EL (cell line): ENCODE data around the gene FADS3.

Experiments used
- DNase-seq: peaks from one replicate; pipeline ENCODE4 v3.0.0-alpha.2; 2016

The FADS3 gene

DNA sequence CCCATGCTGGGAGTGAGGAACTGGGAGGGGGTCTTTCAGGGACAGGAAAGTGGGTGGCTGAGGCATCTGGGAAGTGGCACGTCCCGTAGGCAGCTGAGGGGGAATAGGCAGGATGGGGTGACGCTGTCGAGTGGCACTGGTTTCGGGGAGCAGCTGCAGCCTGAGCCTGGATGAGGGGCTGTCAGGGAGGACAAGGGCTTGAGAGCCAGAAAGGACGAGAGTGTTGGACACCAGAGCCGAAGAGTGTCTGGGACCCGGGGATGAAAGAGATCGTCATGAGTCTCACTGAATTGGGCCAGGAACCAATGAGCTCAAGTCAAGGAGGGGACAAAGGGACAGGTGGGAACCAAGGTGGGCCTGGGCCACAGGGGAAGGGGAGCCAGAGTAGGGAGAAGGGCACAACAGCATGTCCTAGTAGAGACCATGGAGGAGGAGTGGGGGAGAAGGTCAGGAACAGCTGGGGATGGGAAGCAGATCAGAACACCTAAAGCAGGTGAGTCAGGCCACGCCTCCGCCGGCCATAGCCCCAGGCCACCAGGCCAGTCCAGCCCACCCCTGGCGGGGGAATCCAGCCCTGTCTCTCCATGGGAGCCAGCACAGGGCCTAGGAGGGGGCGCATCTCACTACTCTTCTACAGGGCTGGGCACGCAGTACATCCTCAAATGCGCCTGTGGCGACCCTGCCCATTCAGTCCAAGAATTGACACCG, 21.8 kb upstream of the FADS3 start:
- no peak for DNase-seq

DNA sequence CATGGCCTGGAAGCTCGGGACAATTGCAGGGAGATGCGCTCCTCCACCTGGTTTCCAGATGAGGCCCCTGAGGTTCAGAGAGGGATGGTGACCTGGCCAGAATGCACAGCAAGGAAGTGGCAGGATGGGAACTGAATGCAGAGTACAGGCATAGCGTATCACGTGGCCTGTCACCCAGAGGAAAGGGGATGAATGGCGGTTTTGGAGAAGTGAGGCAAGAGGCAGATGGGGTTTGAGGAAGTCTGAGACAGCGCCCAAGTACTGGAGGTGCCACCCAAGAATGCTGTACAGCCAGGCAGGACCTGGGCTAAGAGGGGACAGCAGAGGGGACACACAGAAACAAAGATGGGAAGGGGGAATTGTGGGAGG, 21.2 kb upstream of the FADS3 start:
- no peak for DNase-seq

DNA sequence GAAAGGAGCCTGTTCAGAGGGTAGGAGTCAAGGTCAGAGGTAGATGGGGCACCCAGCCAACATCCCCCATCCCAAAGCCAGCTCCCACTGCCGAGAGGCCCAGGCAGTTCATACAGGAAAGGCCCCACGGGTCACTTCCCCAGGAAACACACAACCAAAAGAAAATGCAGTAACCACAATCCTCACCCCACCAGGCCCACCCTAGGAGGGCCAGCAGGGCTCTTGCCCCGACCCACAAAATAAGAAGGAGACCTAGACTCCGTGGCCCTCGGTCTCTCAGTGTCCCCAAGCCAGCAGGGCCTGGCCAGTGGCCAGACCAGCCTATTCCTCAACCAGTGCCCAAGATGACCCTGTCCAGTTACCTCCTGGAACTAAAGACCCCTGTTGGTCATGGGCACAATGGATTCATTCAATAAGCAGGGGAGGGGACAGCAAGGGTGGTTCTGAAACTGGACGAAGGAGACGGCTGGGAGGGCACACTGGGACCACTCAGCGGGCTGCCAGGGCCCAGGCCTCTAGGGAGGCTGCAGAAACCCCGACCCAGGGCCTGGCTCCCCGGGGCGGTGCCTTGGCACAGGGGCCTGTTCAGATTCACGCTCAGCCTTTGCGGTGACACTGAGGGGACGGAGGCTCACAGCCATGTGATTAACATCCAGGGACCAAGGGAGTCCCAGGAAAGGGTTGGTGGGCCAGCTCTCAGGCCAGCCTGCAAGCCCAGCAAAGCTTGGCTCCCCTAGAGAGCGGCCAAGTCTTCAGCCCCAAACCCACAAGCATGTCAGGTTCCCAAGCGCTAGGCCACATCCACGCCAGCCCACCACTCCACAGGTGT, 20.6 kb upstream of the FADS3 start:
- DNase-seq = no peak

DNA sequence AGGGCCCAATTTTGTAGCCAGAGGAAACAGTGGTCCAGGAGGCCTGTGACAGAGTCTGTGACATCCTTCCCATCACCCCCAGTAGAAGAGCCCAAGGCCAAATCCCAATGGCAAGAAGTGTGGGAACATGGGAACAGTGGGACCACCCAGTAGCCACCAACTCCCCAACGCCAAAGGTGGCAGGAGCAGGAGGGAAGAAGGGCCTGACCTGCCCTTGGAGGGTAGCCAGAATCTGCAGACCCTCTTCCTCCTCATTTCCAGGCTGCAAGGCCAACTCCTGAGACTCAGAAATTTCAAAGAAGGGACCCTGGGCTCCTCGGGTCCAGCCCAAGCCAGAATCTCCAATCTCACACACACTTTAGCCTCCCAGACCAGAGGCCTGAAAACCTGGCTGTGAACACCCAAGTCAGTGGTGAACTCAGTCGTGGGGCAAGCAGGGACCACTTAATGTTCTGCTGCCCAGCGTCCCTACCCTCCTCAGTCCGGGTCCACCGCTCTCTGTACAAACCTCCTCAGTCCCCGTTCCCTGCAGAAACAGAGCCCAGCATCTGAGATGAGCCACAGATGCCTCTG, 19.9 kb upstream of the FADS3 start:
- DNase-seq = no peak

DNA sequence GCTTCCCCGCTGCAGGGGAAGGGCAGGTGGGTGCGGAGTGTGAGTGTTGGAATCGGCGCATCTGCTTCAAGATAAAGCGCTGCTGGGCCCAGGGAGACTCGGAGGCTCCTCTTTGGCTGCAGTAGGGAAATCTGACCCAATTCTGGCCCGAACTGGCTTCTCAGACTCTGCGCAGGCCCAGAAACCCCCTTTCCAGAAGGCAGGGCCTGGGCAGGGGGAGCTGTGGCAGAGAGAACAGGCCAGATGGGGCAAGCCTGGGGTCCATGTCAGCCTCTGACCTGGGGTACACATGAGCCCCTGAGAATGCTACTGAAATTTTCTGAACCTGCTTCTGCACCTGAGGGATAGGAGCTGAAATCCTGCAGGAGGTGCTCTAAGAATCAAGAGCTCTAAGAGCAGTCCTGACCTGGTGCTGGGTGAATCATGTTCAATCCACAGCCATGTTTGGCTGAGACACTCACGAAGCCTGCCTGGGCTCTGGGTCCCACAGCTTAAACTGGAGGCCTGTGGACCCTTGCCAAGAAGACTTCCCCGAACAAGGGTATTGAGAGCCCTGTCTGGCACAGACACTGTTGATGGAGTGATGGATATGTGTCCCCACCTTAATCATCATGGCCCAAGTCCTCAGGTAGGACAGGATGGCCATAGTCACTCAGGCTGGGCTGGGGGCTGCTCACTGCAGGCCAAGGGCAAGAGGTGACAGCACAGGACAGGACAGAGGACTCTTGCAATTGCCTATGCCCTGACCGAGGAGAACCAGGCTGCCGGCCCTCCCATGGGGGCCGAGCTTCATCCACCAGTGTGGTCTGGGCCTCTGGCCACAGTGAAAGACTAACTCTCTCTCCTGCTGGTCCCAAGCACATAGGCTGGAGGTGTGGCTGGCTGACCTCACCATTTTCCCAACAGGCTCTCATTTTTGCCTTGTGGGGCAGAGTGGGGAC, 19.1 kb upstream of the FADS3 start:
- DNase-seq = no peak

DNA sequence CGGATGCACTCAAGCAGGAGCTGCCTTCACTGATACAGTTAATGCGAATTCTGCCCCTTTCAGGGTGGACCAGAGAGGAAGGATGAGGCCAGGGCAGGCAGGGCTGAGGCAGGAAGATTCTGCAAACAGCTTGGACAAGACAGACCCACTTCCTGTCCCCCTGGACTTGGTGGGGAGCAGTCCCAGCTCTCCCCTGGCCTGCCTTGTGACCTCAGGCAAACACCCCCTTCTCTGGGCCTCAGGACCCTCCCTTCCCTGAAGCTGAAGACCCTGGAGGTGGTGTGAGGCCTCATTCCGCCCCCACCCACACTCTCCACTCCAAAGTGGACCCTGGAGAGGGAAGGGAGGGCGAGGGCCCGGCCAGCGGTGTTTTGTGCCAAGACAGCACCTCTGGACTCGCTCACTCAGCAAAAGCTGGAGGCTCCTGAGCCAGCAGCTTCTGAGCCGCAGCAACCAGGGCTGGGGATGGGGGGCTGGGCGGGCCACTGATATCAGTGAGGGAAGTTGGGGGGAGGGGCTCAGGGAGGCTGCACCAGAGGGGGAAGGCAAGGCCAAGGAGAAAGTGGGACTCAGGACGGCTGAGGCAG, 17.5 kb upstream of the FADS3 start:
- DNase-seq = no peak

DNA sequence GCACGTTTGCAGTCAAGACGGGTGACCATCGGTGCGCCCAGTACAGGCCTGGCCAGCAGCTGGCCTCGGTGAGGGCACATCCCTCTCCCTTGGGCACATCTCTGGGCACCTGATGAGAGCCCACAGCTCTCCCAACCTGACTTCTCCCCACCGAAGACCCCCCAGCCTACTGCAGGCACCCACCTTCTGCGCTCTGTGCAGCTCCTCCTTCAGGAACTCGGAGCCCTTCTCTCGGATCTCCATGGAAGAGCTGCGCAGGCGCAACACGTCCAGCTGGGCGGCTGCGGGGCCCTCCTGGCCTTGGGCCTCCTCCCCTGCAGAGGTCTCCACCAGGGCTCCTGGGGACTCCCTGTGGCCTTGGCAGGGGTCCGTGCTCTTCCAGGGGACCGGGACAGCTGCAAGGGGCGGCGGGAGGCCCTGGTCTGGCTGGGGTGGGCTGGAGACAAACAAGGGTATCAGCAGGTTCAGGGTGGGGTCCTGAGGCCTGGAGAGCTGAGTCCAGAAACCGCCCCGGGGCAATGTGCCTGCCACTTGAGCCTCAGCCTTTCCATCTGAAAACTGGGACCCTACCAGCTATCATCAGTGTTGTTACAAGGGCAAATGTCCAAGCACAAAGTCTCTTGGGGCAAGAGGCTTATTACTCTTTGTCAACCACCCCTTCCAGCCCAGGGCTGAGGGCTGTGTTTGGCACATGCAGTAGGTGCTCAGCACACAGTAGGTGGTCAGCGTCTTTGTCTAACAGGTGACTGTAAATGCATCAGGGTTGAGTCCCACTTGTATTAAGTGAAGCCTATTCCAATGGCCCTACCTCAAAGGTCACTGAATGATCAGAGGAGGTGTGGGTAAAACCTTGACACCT, 16.8 kb upstream of the FADS3 start:
- no peak for DNase-seq

DNA sequence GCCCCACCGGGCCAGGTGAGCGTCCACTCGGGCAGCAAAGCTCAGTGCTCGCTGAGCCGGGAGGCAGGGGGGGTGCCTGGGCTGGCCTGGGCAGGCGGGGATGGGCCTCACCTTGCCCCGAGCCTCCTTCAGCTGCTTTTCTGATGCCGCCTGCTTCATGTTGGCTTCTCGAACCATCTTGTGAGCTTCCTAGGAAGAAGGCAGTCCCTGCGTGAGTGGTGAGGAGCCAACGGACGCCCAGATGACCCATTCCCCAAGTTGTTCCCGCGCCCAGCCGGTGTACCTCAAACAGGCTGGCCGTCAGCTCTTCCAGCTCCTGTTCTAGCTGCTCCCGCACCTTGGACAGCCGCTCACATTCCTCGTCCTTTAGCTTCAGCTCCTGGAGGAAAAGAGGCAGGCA, 15.9 kb upstream of the FADS3 start:
- no peak for DNase-seq

DNA sequence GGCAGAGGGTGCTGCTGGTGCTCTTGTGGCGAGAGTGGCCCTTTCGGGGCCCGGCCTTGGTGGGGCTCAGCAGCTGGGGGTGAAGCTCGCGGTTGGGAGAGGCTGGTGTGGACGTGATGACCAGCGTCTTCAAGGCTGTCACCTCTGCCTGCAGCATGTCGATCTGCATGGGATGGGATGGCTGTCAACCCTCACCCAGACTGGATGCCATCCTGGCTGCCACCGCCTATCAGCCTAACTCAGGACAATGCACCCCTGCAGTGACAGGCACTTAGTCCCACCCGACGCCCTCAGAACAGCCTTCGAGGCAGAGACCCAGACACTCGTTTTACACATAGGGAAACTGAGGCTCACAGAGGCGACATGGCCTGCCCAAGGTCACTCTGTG, 15.2 kb upstream of the FADS3 start:
- no peak for DNase-seq

DNA sequence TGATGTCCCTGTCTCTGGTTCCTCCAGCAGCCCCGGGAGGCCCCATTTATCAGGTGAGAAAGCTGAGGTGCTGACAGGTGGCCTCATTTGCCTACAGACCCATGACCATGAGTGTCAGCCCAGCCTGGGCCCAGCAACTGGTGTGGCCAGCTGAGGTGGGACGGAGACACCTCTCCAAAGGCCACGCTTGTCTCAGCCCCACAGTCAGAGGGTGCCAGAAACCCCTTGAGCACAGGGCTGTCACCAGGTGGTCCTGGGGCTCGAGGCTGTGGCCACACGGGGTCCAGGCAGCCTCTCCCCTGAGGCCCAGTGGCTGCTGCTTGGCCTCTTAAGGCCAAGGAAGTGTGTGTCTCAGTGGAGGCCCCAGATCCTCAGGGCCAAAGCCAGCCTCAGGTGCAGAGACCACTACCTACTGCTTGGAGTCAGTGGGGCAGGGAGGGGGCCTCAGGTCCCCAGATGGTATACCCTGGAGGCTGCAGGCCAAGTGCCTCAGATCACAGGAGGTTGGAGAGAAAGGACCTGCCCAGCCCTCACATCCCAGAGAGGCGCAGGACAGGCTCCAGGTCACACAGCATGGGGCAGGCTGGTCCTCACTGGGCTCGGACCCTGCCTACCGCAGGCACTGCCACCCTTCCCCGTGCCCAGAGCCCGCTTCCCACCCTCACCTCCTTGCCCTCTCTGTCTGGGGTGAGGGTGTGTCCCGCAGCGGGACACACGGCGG, 14.6 kb upstream of the FADS3 start:
- no peak for DNase-seq

DNA sequence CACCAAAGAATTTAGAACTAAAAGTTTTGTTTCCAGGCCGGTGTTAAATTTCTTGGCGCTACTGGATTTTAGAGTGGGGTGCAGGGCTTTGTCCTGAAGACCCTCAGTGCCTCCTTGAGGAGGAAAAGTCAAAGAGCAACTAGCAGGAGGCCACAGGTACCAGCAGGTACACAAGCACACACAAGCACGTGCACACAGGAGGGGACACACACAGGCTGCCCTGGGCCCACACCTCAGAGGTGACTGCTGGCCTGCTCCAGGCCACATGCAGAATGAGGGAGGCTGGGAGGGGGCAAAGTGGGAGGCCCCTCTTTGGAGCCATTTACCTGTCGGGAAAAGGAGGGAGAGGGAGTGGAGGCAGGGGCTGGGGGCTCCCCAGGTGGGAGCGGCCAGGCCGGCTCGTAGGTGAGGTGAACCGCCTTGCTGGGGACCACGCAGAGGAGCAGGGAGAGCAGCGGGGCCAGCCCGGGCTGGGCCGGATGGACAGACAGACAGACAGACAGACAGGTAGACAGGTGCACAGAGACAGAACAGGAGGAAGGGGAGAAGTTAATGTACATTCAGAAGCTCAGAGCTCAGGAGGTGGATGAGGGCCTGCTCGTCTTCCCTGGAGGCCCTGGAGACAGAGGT, 13.8 kb upstream of the FADS3 start:
- no peak for DNase-seq

DNA sequence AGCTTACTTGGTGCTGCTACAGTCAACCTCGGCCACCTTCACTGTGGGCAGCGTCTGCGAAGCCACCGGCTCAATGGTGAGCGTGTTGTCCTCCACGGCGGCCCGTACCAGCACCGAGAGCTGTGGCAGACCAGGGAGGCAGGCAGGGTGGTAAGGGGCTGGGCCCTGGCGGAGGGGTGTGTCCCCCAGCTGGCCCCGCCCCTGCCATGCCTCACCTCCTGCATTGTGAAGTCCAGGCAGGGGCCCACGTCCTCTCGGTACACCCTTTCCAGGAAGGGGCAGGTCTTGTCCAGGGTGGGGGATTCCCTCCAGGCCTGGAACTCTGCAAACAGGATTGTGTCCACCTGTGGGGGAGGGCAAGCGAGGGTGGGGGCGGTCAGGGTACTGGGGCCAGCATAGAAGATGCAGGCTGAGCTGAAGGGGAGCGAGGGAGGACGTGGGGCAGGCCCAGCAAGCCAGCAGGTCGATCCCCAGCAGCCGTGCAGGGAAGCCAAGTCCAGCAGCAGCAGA, 13.2 kb upstream of the FADS3 start:
- no peak for DNase-seq

DNA sequence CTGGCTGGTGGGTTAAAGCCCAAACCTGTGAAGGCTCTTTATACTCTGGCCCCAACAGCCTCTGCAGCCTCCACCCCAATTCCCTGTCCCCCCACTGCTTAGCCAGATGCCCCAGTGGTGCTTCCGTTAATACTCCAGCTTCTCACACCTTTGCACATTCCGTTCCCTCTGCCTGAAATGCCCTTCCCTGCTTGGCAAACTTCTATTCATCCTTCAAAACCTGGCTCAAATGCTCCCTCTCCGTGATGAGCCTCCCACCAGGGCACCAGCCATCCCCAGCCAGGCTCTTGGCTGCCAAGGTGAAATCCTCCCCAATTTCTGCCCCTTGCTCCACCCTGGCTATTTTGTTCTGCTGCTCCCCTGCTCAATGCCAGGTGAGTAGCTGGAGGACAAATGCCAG, 12.5 kb upstream of the FADS3 start:
- DNase-seq = no peak

DNA sequence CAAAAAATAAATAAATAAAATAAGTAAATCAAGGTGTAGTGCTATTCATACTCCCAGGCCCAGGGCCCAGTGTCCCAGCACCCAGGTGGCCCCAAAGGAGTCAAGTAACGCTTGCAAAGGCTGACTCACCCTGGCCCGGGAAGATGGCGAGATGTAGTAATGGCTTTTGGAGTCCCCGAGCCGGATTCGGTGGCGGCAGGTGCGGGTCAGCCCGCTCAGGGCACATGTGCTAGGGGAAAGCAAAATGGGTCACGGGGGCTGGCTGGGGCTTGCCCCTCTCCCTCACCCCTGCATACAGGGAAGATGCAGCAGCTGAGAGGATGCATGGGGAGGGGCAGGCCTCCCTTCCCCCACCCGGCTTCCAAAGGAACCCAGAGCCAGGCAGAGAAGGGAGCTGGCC, 11.0 kb upstream of the FADS3 start:
- no peak for DNase-seq

DNA sequence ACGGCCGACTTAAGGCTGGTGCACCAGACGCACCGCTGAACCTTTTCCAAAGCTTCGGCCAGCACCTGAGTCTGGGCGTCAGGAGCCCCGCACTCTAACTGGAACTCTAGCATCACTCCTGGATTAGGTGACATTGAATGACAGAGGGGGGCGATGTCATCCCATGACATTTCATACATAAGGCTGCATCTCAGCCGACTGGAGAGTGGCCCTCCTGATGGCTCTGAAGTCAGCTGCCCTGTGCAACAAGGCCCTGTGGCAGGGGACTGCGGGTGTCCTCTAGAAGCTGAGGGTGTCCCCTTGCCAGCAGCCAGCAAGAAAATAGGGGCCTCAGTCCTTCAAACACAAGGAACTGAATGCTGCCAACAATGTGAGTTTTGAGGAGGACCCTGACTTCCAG, 10.1 kb upstream of the FADS3 start:
- DNase-seq = no peak

DNA sequence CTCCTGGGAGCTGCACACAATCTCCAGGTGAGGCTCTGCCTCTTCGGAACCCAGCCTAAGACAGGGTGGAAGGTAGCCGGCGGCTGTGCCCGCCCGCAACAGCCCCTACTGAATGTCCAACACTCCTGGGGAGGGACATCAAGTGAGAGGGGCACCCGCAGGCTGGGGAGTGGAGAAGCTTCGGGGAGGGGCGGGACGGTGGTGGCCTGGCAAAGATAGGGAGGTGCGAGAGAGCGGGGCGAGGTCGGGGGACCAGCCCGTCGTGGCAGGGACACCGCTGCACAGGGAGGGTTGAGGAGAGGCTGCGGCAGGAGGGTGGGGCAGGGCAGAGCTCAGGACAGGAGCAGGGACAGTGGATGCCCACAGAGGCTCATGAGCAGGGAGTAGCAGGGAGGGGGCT, 8.9 kb upstream of the FADS3 start:
- no peak for DNase-seq

DNA sequence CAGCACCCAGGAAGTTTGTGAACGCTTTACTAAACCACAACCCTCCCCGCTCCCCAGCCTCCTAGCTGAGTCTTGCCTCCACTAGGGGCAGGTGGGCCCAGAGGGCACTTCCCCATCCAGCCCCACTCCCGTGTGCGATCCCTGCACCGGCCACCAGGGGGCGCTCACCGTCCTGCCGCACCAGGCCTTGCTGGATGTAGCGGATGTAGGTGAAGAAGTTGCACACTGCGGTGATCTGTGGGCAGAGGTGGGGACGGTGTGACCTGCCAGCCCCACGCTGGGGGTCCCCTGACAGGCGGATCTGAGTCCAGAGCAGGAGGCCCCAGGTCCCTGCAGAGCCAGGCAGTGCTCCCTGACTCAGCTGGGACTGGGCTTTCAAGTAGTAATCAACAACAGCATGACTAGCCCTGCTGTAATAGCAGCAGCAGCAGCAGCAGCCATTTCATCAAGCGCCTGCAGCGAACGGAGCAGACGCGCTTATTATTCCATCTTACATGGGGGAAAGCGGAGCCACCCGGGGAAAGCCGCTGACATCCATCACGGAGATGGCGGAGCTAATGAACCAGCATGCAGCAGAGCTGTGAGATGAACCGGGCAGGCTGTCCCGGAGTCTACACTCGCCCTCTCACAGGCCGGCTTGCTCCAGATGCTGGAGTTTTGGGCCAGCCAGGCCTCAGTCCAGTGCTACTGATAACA, 7.9 kb upstream of the FADS3 start:
- DNase-seq = peak; percentile 70

DNA sequence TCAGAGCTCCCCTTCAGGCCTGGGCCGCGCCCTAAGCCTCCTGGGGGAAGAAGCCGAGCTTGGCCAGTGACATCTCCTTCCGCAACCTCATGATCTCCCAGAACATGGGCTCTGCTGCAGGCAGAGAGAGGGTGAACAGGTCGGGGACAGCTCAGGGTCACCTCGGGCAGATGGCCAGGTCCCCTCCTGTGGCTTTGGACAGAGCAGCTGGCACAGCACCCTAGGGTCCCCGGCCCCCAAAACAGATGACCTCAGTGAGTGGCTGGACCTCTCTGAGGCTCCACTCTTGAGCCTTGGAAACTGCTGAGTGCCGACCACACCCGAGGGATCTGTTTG, 6.9 kb upstream of the FADS3 start:
- no peak for DNase-seq

DNA sequence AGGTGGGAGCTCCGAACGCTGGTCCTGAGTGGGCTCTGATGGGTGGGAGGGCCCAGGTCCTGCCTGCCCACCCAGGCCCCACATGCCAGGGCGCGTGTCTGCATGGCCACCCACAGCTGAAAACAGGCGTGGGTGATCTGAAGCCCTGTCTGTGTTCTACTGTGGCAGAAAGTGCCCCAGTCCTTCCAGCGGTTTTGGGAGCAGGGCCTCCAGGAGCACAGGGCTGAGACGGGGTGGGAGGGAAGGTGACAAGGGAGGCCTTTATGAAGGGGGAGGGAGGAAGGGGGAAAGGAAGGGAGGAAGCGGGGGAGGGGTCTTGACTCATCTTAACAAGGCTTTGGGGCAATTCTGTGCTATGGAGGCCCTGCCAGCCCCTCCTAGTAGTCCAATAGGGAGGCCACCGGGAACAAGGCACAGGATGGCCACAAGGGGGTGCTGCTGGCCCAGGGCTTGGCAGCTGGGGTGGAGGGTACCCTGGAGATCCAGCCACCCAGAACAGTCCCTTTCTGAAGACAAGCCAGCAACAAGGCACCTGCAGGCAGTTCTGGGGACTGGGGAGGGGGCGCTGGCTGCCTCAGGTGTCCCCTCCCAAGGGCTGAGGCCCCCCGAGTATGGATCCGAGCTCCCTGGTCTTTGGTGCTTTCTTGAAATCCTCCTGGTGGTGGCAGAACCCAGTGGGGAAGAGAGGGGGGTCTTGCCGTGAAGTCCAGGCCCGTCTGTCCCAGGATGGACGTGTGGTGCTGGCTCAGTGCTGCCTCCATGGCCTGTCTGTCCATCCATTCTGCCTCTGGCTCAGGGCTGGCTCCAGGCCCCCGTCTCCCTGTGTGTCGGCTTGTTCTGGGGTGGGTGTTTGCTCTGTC, 6.3 kb upstream of the FADS3 start:
- DNase-seq = peak; percentile 63
